Lower leg skin (tissue), 3 donors: Measurements from ENCODE around the gene MED27.

Experiments used
- POLR2A ChIP-seq, 2 donors: fragments of 450-650 bp; IDR thresholded peaks; one replicate each; pipeline ENCODE4 v1.6.1; 2016 to 2017; ENCODE audit warnings: antibody characterized with exemption in 2 of 2, mild to moderate bottlenecking in 1 of 2, moderate library complexity in 1 of 2
- TF ChIP-seq, protein P1 (sequence below), 3 donors: fragments of 450-650 bp; IDR thresholded peaks; one replicate each; pipeline ENCODE4 v1.5.1; 2016; ENCODE audit warnings: antibody characterized with exemption in 3 of 3, mild to moderate bottlenecking in 3 of 3, moderate library complexity in 2 of 3

- TF ChIP-seq, protein P1, sequence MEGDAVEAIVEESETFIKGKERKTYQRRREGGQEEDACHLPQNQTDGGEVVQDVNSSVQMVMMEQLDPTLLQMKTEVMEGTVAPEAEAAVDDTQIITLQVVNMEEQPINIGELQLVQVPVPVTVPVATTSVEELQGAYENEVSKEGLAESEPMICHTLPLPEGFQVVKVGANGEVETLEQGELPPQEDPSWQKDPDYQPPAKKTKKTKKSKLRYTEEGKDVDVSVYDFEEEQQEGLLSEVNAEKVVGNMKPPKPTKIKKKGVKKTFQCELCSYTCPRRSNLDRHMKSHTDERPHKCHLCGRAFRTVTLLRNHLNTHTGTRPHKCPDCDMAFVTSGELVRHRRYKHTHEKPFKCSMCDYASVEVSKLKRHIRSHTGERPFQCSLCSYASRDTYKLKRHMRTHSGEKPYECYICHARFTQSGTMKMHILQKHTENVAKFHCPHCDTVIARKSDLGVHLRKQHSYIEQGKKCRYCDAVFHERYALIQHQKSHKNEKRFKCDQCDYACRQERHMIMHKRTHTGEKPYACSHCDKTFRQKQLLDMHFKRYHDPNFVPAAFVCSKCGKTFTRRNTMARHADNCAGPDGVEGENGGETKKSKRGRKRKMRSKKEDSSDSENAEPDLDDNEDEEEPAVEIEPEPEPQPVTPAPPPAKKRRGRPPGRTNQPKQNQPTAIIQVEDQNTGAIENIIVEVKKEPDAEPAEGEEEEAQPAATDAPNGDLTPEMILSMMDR (IDR thresholded peaks at IDR 0.05): no peak
- no peak for TF ChIP-seq POLR2A (IDR thresholded peaks at IDR 0.05)
Observed at GRCh38 chr9:131977109-131977838, 102.4 kb downstream of the MED27 start.
